AG04449 (cell line): ENCODE data around the gene SACM1L.

Experiments used
- CTCF ChIA-PET: fragments of 350-600 bp; formaldehyde crosslinking; extraction: SDS; loops from one replicate; lab custom pipeline; 2021; ENCODE audit warnings: antibody characterized with exemption; lab: Yijun Ruan, JAX
- POLR2A ChIA-PET: fragments of 400-600, 350-600 bp; formaldehyde crosslinking; extraction: SDS; loops from one replicate; lab custom pipeline; 2020; ENCODE audit warnings: antibody characterized with exemption, inconsistent platforms; lab: Yijun Ruan, JAX
- DNase-seq: peaks from one replicate; pipeline ENCODE4 v3.0.0-alpha.2; 2010; ENCODE audit warnings: low read depth, low spot score
- H3K4me3 ChIP-seq: 2 replicates; pipeline ENCODE4 v1.5.1; 2011; ENCODE audit warnings: low read depth, mild to moderate bottlenecking, control low read depth, low read length
- CTCF ChIP-seq: IDR thresholded peaks from one replicate; pipeline ENCODE4 v1.5.1; 2011; ENCODE audit warnings: mild to moderate bottlenecking, moderate library complexity, low read length, control low read depth, inconsistent platforms; ENCODE audit not compliant: insufficient read depth; ENCODE audit errors: missing control alignments

SACM1L gene

GRCh38 chr3:45670991-45671390, 18.2 kb upstream of the SACM1L start:
- DNase-seq: no peak
- CTCF ChIA-PET: interaction anchor here (0.9 to 13.6 kb wide), 5 partner anchors 12 to 163 kb away, joined by 3 to 152 read pairs (median 5); no protein-coding TSS in a partner anchor

GRCh38 chr3:45673273-45673672, 15.9 kb upstream of the SACM1L start:
- no peak for DNase-seq
- TF ChIP-seq CTCF: no peak
- CTCF ChIA-PET: interaction anchor here (13.6 kb wide), 1 partner anchor 14 kb away, joined by 152 read pairs; no protein-coding TSS in a partner anchor
- H3K4me3 ChIP-seq: no peak overlapping the region
- POLR2A ChIA-PET: no interaction called here

More at GRCh38 chr3:45670991-45671390, 18.2 kb upstream of the SACM1L start:
- POLR2A ChIA-PET: no interaction called here
- no peak overlapping the region for H3K4me3 ChIP-seq
- TF ChIP-seq CTCF: no peak

GRCh38 chr3:45676325-45677032, 12.7 kb upstream of the SACM1L start:
- no peak for DNase-seq
- CTCF ChIA-PET: interaction anchor here (0.8 to 13.6 kb wide), 5 partner anchors 9 to 167 kb away, joined by 3 to 152 read pairs (median 7); no protein-coding TSS in a partner anchor
- no peak overlapping the region for H3K4me3 ChIP-seq
- TF ChIP-seq CTCF: no peak
- POLR2A ChIA-PET: interaction anchor here (0.6 to 0.8 kb wide), 2 partner anchors 9 to 284 kb away, joined by 3 read pairs; no protein-coding TSS in a partner anchor

- DNase-seq: peak; percentile 44
- CTCF ChIA-PET: interaction anchor here (0.8 to 13.6 kb wide), 6 partner anchors 9 to 167 kb away, joined by 3 to 152 read pairs (median 6); partner anchors contain the start of gene SACM1L
- no peak for TF ChIP-seq CTCF
- POLR2A ChIA-PET: interaction anchor here (0.6 to 0.8 kb wide), 3 partner anchors 10 to 285 kb away, joined by 3 read pairs; no protein-coding TSS in a partner anchor
- H3K4me3 ChIP-seq: no peak overlapping the region
Observed at GRCh38 chr3:45677033-45677446, 12.2 kb upstream of the SACM1L start.

DNA sequence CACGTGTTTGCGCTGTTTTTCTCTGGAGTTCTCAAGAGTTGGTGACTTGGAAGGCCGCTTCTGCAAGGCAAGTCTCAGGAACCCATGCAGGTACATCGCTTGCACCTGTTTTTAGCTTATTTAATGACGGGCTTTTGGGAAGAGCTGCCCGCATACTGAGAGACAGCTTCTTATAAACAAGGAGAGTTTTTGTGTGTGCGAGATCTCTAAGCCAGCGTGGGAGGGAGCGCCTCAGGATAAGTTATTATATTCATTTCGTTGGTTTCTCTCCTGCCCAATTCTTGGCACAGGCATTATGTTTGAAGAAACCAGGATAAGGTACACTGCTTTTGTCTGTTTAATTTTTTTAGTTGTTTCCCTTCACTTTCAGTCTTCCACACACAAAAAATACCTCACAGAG, 11.4 kb upstream of the SACM1L start:
- ChIA-PET POLR2A (interaction anchor here (0.7 kb wide), 1 partner anchor 18 kb away, joined by 3 read pairs; no protein-coding TSS in a partner anchor), CTCF (interaction anchor here (0.8 to 13.6 kb wide), 6 partner anchors 10 to 287 kb away, joined by 3 to 152 read pairs (median 6); partner anchors contain the start of gene SACM1L)
- DNase-seq: no peak
- no peak for TF ChIP-seq CTCF
- no peak overlapping the region for H3K4me3 ChIP-seq

- H3K4me3 ChIP-seq: no peak overlapping the region
- no peak for TF ChIP-seq CTCF
- DNase-seq: no peak
- CTCF ChIA-PET: no interaction called here
- POLR2A ChIA-PET: no interaction called here
Observed at GRCh38 chr3:45679805-45680204, 9.4 kb upstream of the SACM1L start.
